DOHH2 (cell line): ENCODE data around the gene PRDX5.

ENCODE experiments used
- EZH2phosphoT487 ChIP-seq: fragments of 200-600 bp; sonication (generic); IDR thresholded peaks from 2 replicates; pipeline ENCODE4 v1.6.1; 2017; ENCODE audit warnings: borderline replicate concordance, mild to moderate bottlenecking, antibody characterized with exemption, low read length, moderate library complexity, mixed read lengths
- TF ChIP-seq, protein P1 (sequence below): fragments of 200-600 bp; sonication (generic); IDR thresholded peaks from one replicate; pipeline ENCODE4 v1.5.1; 2014; ENCODE audit warnings: antibody characterized with exemption, mild to moderate bottlenecking, low read depth, low read length; ENCODE audit not compliant: poor library complexity, severe bottlenecking

DNA sequence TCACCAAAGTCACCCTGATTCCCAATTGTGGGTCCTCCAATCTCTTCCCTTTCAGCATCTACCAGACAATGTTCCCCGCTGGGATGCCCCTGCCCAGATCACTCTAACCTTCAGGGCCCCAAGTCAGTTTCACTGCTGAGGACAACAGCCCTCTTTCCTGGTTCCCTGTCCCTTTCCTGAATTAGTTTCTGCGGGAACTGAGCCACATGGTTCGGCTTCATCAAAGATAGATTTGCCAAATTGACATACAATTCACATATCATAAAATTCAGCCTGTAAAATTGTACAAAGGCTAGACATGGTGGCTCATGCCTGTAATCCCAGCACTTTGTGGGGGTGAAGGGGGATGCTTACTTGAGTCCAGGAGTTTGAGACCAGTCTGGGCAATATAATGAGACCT is 10.1 kb downstream of the PRDX5 start:
- TF ChIP-seq, protein P1, sequence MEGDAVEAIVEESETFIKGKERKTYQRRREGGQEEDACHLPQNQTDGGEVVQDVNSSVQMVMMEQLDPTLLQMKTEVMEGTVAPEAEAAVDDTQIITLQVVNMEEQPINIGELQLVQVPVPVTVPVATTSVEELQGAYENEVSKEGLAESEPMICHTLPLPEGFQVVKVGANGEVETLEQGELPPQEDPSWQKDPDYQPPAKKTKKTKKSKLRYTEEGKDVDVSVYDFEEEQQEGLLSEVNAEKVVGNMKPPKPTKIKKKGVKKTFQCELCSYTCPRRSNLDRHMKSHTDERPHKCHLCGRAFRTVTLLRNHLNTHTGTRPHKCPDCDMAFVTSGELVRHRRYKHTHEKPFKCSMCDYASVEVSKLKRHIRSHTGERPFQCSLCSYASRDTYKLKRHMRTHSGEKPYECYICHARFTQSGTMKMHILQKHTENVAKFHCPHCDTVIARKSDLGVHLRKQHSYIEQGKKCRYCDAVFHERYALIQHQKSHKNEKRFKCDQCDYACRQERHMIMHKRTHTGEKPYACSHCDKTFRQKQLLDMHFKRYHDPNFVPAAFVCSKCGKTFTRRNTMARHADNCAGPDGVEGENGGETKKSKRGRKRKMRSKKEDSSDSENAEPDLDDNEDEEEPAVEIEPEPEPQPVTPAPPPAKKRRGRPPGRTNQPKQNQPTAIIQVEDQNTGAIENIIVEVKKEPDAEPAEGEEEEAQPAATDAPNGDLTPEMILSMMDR, result no peak
- no peak for TF ChIP-seq EZH2phosphoT487
